WERI-Rb-1 (cell line): ENCODE results near the gene CHD5.

Source experiments
- DNase-seq: peaks from one replicate; pipeline ENCODE4 v3.0.0-alpha.2; 2020
- H3K27ac ChIP-seq: fragments of 250-450 bp; sonication (Bioruptor Pico); 2 replicates; pipeline ENCODE4 v1.5.1; 2020; ENCODE audit warnings: mild to moderate bottlenecking, moderate library complexity
- H3K27me3 ChIP-seq: fragments of 250-450 bp; sonication (Bioruptor Pico); 2 replicates; pipeline ENCODE4 v1.5.1; 2021; ENCODE audit warnings: mild to moderate bottlenecking, low read depth, moderate library complexity; ENCODE audit not compliant: insufficient read depth, severe bottlenecking
- H3K36me3 ChIP-seq: fragments of 250-450 bp; sonication (Bioruptor Pico); 2 replicates; pipeline ENCODE4 v1.5.1; 2020; ENCODE audit warnings: mild to moderate bottlenecking, moderate library complexity
- H3K4me3 ChIP-seq: 2 replicates; pipeline ENCODE4 v1.5.1; 2011; ENCODE audit warnings: low read depth, mild to moderate bottlenecking, control low read depth, low read length
- H3K9me3 ChIP-seq: fragments of 250-450 bp; sonication (Bioruptor Pico); 2 replicates; pipeline ENCODE4 v1.5.1; 2021; ENCODE audit warnings: mild to moderate bottlenecking, moderate library complexity; ENCODE audit not compliant: severe bottlenecking
- TF ChIP-seq, protein P1 (sequence below): IDR thresholded peaks from 2 replicates; pipeline ENCODE4 v1.5.1; 2011; ENCODE audit warnings: low read depth, mild to moderate bottlenecking, control low read depth, inconsistent platforms, low read length

CHD5 gene

DNA sequence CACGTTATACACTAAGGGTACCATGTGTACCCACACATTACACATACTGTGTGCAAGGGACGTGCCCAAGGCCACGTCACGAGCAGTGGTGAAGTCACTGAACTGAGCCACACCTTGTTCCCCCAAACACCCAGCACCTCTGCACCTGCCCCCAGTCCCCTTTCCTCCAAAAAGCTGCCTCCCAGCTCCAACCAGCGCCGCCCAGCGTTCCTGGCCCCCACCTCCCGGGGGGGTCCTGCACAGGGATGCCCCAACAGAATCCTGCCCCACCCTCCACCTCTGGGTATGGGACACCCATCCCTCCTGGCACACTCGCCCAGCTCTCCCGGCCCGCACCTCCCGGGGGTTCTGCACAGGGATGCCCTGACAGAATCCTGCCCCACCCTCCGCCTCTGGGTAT is 54.1 kb downstream of the CHD5 start:
- no peak overlapping the region for H3K27ac ChIP-seq
- H3K9me3 ChIP-seq, result no peaks in the 10 kb centered on the region
- DNase-seq, result no peak
- no peak overlapping the region for H3K4me3 ChIP-seq
- 0 out of 2 replicates have a peak, but pooled peaks cover 2% of the 10 kb centered on the region for H3K36me3 ChIP-seq
- H3K27me3 ChIP-seq, result no peaks in the 10 kb centered on the region
- TF ChIP-seq, protein P1, sequence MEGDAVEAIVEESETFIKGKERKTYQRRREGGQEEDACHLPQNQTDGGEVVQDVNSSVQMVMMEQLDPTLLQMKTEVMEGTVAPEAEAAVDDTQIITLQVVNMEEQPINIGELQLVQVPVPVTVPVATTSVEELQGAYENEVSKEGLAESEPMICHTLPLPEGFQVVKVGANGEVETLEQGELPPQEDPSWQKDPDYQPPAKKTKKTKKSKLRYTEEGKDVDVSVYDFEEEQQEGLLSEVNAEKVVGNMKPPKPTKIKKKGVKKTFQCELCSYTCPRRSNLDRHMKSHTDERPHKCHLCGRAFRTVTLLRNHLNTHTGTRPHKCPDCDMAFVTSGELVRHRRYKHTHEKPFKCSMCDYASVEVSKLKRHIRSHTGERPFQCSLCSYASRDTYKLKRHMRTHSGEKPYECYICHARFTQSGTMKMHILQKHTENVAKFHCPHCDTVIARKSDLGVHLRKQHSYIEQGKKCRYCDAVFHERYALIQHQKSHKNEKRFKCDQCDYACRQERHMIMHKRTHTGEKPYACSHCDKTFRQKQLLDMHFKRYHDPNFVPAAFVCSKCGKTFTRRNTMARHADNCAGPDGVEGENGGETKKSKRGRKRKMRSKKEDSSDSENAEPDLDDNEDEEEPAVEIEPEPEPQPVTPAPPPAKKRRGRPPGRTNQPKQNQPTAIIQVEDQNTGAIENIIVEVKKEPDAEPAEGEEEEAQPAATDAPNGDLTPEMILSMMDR, result no peak

DNA sequence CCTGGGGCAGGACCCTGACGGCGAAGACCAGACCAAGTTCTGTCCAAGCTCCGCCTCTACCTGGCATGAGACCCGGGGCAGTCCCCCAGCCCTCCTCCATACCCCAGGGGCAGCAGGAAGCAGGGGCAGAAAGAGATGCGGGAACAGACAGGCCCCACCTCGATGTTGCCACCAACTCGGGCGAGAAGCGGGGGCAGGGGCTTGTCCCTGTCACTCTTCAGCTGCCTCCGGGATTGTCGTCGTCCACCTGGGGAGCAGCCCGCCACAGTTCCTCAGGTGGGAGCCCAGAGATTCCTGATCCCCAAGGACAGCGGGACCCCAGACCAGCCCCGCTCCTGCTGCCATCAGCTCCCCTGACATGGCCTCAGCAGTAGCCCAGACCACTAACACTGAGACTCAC is 54.8 kb downstream of the CHD5 start:
- no peak overlapping the region for H3K27ac ChIP-seq
- DNase-seq, result no peak
- TF ChIP-seq, protein P1, result no peak
- no peak overlapping the region for H3K4me3 ChIP-seq
- H3K27me3 ChIP-seq, result no peaks in the 10 kb centered on the region
- H3K9me3 ChIP-seq, result no peaks in the 10 kb centered on the region
- H3K36me3 ChIP-seq, result 0 out of 2 replicates have a peak, but pooled peaks cover 2% of the 10 kb centered on the region

DNA sequence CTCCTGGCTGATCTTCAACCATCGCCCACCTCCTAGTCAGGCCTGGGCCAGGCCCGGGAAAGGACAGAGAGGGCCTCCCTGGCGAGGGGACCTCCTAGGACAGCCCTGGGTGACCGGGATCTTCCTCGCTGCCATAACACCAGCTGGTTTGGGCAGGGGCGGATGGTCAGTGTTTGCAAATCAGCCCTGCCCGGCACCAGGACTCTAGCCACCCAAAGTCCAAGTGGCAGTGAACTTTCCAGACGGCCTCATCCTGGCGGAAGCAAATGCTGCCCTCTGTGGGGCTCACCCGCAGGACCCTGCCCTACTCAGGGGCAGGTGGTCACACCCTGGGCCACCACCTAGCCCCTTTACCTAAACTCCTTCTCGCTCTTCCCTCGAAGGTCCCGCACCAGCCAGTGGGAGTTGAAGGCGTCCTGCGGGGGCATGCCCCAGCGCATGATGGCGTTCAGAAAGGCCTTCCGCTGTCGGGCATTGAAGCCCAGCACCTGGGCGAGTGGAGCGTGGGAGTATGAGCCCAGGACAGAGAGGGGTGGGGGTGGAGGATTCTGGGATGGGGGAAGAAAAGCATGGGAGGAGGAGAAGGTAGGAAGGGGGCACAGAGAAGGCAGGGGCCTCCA is 55.3 kb downstream of the CHD5 start:
- no peak overlapping the region for H3K27ac ChIP-seq
- 0 out of 2 replicates have a peak, but pooled peaks cover 2% of the 10 kb centered on the region for H3K36me3 ChIP-seq
- DNase-seq, result no peak
- no peaks in the 10 kb centered on the region for H3K27me3 ChIP-seq
- no peak overlapping the region for H3K4me3 ChIP-seq
- TF ChIP-seq, protein P1, result no peak
- no peaks in the 10 kb centered on the region for H3K9me3 ChIP-seq

DNA sequence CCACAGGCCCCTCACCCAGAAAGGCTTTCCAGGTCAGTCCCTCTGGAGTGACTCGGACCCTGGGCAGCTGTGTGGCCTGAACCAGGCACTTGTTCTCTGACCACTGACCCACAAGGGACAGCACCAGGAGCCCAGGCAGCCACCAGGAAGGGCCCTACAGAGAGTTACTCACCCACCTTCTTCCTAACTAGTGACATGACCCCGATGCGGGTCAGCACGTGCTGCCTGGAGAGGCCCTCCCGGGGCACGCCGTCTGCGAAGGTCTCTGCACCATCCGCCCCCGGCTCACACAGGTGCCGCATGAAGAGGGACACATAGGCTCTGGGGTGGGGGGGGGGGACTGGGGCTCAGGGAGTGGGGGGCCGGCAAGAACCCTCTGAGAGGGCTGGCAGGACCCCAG is 55.8 kb downstream of the CHD5 start:
- H3K27me3 ChIP-seq, result no peaks in the 10 kb centered on the region
- no peak for DNase-seq
- 0 out of 2 replicates have a peak, but pooled peaks cover 2% of the 10 kb centered on the region for H3K36me3 ChIP-seq
- H3K27ac ChIP-seq, result no peak overlapping the region
- TF ChIP-seq, protein P1, result no peak
- no peaks in the 10 kb centered on the region for H3K9me3 ChIP-seq
- no peak overlapping the region for H3K4me3 ChIP-seq

DNA sequence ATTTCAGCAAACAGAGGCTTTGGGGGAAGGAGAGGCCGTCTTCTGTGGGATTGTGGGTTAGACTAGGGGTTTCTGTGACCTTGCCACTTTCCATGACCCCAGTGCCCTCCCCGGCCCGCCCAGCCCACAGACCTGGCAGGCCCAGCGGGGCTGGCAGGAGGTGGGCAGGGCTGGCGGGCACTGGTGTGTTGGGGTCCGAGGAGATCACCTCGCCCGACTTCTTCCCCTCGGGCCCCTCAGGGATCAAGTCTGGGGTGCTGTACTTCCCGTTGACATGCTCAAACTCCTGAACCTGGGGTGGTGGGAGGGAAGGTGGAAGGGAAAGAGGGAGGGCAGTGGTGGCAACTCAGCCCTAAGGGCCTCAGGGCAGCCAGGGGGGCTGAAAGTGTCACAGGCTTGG is 56.3 kb downstream of the CHD5 start:
- H3K27ac ChIP-seq, result no peak overlapping the region
- 0 out of 2 replicates have a peak, but pooled peaks cover 2% of the 10 kb centered on the region for H3K36me3 ChIP-seq
- H3K4me3 ChIP-seq, result no peak overlapping the region
- TF ChIP-seq, protein P1, result no peak
- no peaks in the 10 kb centered on the region for H3K9me3 ChIP-seq
- H3K27me3 ChIP-seq, result no peaks in the 10 kb centered on the region
- no peak for DNase-seq

DNA sequence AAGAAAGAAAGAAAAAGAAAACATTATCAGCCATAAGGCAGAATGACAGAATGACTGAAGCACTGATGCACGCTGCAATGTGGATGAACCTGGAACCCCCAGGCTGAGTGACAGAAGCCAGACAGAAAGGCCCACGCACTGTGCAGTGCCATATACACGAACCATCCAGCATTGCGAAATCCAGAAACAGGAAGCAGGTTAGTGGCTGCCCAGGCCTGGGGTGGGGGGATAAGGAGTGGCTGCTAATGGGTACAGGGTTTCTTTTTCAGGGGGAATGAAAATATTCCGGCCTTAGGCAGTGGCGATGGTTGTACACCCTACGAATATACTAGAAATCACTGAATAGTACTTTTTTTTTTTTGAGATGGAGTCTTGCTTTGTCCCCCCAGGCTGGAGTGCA is 57.0 kb downstream of the CHD5 start:
- Histone ChIP-seq H3K36me3 (0 out of 2 replicates have a peak, but pooled peaks cover 2% of the 10 kb centered on the region), H3K4me3 (no peak overlapping the region), H3K27ac (no peak overlapping the region), H3K9me3 (no peaks in the 10 kb centered on the region), H3K27me3 (no peaks in the 10 kb centered on the region)
- TF ChIP-seq, protein P1, result no peak
- no peak for DNase-seq
